Urinary bladder (tissue), 4 donors: ENCODE results near the gene SOX18. TPM values are rescaled to one million over a fixed set of nuclear protein-coding genes. Genes with fewer than 3 reads are reported as not detected.

Experiments
- DNase-seq: peaks from one replicate; pipeline ENCODE4 v3.0.0-alpha.2; 2015; ENCODE audit errors: extremely low spot score
- H3K27ac ChIP-seq: one replicate; pipeline ENCODE4 v1.5.1; 2013; ENCODE audit warnings: low read depth, mild to moderate bottlenecking, moderate library complexity
- H3K36me3 ChIP-seq: one replicate; pipeline ENCODE4 v1.6.1; 2013; ENCODE audit warnings: mild to moderate bottlenecking, moderate library complexity; ENCODE audit not compliant: insufficient read depth
- H3K4me1 ChIP-seq: one replicate; pipeline ENCODE4 v1.6.1; 2013; ENCODE audit warnings: mild to moderate bottlenecking, moderate library complexity; ENCODE audit not compliant: insufficient read depth
- H3K4me3 ChIP-seq: one replicate; pipeline ENCODE4 v1.5.1; 2013; ENCODE audit warnings: low read depth, low read length
- WGBS: extraction: QIAGEN DNeasy Blood & Tissue Kit; methylation state at CpG from one replicate; pipeline ENCODE4 v1.1.7; 2013; 5-methylcytosine and 5-hydroxymethylcytosine counted together
- polyA plus RNA-seq: library from polyadenylated mRNA; stranded (reverse); fragments of 200-250 nt; gene quantifications from one replicate; pipeline ENCODE4 v1.2.3, GENCODE V29; 2013
- total RNA-seq: library from RNA; depleted of rRNA; stranded (reverse); fragments of >200 nt; gene quantifications from one replicate; pipeline ENCODE4 v1.2.3, GENCODE V29; 2014
- donor health status: healthy with polysubstance abuse.
- donor health status: healthy.

SOX18 gene
- total and polyA plus RNA-seq, 2 donors = 4.5 to 66.0 TPM

GRCh38 chr20:64077094-64077493, 27.7 kb upstream of the SOX18 start:
- Histone ChIP-seq H3K4me3 (no peak overlapping the region), H3K36me3 (no peaks in the 10 kb centered on the region), H3K27ac (no peak overlapping the region), H3K4me1 (peaks cover 2% of the 10 kb centered on the region)
- 83% methylated on average over 8 of the region's 8 CpGs for WGBS
- no peak for DNase-seq

- no peak for DNase-seq
- no peak overlapping the region for H3K27ac ChIP-seq
- 94% methylated on average over 20 of the region's 22 CpGs for WGBS
These were observed 26.9 kb upstream of the SOX18 start for GRCh38 chr20:64076061-64076997.

GRCh38 chr20:64075556-64075955, 26.1 kb upstream of the SOX18 start:
- no peak overlapping the region for H3K4me3 ChIP-seq
- no peak for DNase-seq
- H3K36me3 ChIP-seq = no peaks in the 10 kb centered on the region
- WGBS = 92% methylated on average over 12 of the region's 12 CpGs
- peaks cover 2% of the 10 kb centered on the region for H3K4me1 ChIP-seq
- H3K27ac ChIP-seq = no peak overlapping the region

More at GRCh38 chr20:64076061-64076997, 26.9 kb upstream of the SOX18 start:
- H3K36me3 ChIP-seq = no peaks in the 10 kb centered on the region
- H3K4me1 ChIP-seq = peaks cover 2% of the 10 kb centered on the region
- no peak overlapping the region for H3K4me3 ChIP-seq

- Histone ChIP-seq H3K36me3 (no peaks in the 10 kb centered on the region), H3K27ac (no peak overlapping the region), H3K4me1 (peaks cover 2% of the 10 kb centered on the region), H3K4me3 (no peak overlapping the region)
- WGBS = 92% methylated on average over 8 of the region's 8 CpGs
- no peak for DNase-seq
These were observed 25.5 kb upstream of the SOX18 start for GRCh38 chr20:64074963-64075362.

- H3K4me1 ChIP-seq = peaks cover 2% of the 10 kb centered on the region
- H3K27ac ChIP-seq = no peak overlapping the region
- DNase-seq = no peak
- 89% methylated on average over 28 of the region's 28 CpGs for WGBS
- H3K36me3 ChIP-seq = no peaks in the 10 kb centered on the region
- no peak overlapping the region for H3K4me3 ChIP-seq
These were observed 24.8 kb upstream of the SOX18 start for GRCh38 chr20:64074184-64074789.

GRCh38 chr20:64073476-64074183, 24.2 kb upstream of the SOX18 start:
- Histone ChIP-seq H3K4me3 (no peak overlapping the region), H3K27ac (no peak overlapping the region), H3K4me1 (peaks cover under 1% of the 10 kb centered on the region), H3K36me3 (no peaks in the 10 kb centered on the region)
- DNase-seq = no peak
- WGBS = 91% methylated on average over 37 of the region's 37 CpGs

GRCh38 chr20:64072498-64073063, 23.1 kb upstream of the SOX18 start:
- no peaks in the 10 kb centered on the region for H3K36me3 ChIP-seq
- 84% methylated on average over 14 of the region's 14 CpGs for WGBS
- DNase-seq = no peak

GRCh38 chr20:64071341-64072332, 22.2 kb upstream of the SOX18 start:
- 88% methylated on average over 30 of the region's 30 CpGs for WGBS
- DNase-seq = no peak
- Histone ChIP-seq H3K4me1 (no peaks in the 10 kb centered on the region), H3K27ac (no peak overlapping the region), H3K4me3 (no peak overlapping the region), H3K36me3 (no peaks in the 10 kb centered on the region)

More at GRCh38 chr20:64072498-64073063, 23.1 kb upstream of the SOX18 start:
- no peak overlapping the region for H3K4me3 ChIP-seq
- no peaks in the 10 kb centered on the region for H3K4me1 ChIP-seq
- no peak overlapping the region for H3K27ac ChIP-seq

GRCh38 chr20:64070244-64070993, 21.0 kb upstream of the SOX18 start:
- Histone ChIP-seq H3K36me3 (no peaks in the 10 kb centered on the region), H3K27ac (no peak overlapping the region), H3K4me1 (no peaks in the 10 kb centered on the region), H3K4me3 (no peak overlapping the region)
- no peak for DNase-seq
- WGBS = 93% methylated on average over 31 of the region's 31 CpGs

GRCh38 chr20:64069614-64070243, 20.3 kb upstream of the SOX18 start:
- no peak for DNase-seq
- WGBS = 56% methylated on average over 14 of the region's 14 CpGs
- H3K4me1 ChIP-seq = no peaks in the 10 kb centered on the region
- H3K27ac ChIP-seq = no peak overlapping the region
- H3K36me3 ChIP-seq = no peaks in the 10 kb centered on the region
- no peak overlapping the region for H3K4me3 ChIP-seq

GRCh38 chr20:64069209-64069613, 19.8 kb upstream of the SOX18 start:
- Histone ChIP-seq H3K36me3 (no peaks in the 10 kb centered on the region), H3K4me1 (no peaks in the 10 kb centered on the region), H3K27ac (no peak overlapping the region), H3K4me3 (no peak overlapping the region)
- DNase-seq = no peak
- 90% methylated on average over 20 of the region's 20 CpGs for WGBS
